ENCODE data around the gene MPRIP.
"Not testable (repeated sequence)": the region's sequence is repeated elsewhere in the genome, so short reads cannot be mapped to it uniquely, and the experiment has no call there.

Gene MPRIP

DNA sequence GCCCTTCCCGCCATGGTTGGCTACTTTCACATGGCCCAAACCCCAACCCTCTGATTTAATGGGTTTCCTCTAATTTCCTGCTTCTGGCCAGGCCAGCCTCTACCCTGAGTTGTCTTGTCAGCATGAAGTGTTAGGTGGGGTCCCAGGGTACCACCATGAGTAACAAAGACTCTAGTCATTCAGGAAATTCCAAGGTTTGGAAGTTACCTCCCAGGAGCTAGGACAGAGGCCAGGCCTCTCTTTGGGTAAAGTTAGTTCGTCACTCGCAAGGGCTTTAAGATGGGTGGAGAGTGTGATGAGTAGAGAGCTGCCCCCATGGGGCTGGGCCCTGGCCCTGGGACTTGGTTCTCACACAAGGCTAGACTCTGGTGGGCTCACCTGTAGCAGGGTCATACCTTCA, 109.3 kb downstream of the MPRIP start:
- DNase-seq: no peak

GRCh38 chr17:17151962-17152361, 109.7 kb downstream of the MPRIP start:
- no peak for DNase-seq

DNA sequence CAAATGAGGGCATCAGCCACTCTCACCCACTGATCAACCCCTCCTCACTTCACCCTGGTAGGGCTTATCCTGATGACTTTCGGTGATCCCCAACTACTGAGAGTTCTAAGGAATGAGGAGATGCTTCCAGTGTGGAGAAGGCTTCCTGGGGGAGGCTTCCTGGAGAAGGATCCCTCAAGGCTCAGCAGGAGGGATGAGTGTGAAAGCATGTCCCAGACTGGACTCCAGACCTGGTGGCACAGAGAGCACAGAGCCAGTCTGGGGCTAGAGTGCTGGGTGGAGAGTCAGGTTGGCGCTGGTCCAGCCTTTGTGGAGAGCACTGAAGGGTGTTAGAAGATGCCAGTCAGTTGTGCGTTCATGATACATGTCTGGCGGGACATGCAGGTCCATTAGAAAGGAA, 110.1 kb downstream of the MPRIP start:
- no peak for DNase-seq

DNA sequence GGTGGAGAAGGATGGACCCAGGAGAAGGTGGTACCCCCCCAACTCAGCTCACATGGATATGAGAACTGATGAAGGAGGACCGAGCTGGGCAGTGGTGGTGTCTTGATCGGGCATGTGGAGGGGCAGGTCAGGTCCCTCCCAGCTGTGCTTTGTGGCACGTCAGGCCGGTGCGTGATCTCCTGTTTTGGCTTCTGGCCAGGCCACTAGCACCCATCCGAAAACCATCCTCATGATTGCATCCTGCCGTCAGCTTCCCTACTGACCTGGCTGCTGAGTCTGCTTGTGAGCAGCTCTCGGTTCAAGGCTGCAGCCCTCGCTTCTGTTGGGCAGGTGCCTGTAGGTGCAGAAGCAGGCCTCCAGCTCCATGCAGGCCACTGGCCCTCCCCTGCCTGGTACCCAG, 110.8 kb downstream of the MPRIP start:
- DNase-seq: no peak

DNA sequence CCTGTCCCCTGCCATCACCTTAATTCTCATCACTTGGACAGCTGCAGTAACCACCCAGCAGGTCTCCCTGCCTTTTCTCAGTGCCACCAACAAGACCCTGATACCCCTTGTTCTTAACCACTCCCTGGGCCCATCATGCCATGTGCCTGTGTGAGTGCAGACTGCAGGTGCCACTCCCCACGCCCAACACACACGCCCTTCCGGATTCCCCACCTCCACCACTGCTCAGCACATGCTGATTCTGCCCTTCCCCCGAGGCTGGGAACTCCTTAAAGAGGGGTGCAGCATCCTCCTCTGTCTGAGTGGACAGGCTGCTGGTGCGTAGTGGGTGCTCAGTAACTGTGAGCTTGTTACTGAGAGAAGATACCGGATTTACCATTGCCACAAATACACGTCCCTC, 111.5 kb downstream of the MPRIP start:
- no peak for DNase-seq

- no peak for DNase-seq
Observed at GRCh38 chr17:17154556-17154955, 112.3 kb downstream of the MPRIP start.

- DNase-seq: no peak
Observed at GRCh38 chr17:17154981-17155380, 112.7 kb downstream of the MPRIP start.

DNA sequence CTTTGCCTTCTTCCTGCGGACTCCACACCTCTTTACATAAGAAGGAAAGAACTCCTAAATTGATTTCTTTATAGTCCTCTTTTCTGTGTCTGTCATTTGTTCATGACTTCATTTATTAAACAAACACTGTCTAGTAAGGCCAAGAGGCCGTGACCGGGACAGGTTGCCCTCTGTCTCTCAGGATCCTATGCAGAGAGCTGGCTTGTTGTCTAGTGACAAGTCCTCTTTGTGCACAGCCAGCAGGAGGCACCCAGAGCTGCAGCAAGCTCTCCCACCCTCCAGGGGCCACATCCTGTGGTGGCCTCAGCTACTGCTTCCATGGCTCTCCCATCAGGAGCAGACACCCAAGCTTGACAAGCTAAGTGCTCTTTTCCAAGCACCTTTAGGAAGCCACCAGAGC, 113.3 kb downstream of the MPRIP start:
- DNase-seq: no peak

DNA sequence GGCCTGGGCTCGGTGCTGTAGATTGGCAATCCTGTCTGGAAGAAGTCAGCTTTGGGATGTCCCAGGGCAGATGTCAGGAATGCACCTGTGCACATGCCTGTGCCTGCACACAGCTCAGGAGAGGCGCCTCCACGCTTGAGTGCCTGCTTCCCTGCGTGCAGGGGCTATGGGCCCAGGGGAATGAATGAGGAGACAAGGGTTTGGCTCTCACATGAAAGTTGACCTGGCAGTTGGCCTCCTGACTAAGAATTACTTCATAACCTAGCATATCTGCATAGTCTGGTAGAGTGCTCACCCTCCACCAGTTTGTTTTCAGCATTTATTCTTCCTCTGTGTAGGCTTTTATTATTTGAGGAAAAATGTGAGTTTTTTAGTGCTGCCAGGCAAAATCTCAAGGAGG, 113.8 kb downstream of the MPRIP start:
- no peak for DNase-seq

DNA sequence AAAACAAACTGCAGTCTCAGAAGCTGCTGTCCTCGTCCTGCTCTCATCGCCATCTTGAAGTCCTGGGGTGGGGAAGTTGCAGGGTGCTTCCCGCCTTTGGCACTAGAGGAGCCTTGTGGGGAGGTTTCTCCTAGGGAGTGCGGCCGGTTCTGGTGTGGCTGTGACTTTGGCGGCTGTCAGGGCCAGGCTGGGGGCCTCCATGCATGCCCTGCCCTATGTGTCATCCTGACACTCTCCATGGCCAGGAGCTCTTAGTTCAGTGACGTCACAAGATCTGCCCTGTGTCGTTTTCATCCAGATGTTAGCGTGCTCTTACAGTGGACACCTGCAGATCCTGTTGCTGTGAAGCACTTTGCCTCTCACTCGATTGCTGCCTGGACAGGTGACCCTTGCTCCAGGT, 114.3 kb downstream of the MPRIP start:
- no peak for DNase-seq

GRCh38 chr17:17157041-17157440, 114.8 kb downstream of the MPRIP start:
- no peak for DNase-seq

DNA sequence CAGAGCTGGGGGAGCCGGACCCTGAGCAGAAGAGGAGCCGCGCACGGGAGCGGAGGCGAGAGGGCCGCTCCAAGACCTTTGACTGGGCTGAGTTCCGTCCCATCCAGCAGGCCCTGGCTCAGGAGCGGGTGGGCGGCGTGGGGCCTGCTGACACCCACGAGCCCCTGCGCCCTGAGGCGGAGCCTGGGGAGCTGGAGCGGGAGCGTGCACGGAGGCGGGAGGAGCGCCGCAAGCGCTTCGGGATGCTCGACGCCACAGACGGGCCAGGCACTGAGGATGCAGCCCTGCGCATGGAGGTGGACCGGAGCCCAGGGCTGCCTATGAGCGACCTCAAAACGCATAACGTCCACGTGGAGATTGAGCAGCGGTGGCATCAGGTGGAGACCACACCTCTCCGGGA, 116.2 kb downstream of the MPRIP start:
- DNase-seq: not testable (repeated sequence)

- no peak for DNase-seq
Observed at GRCh38 chr17:17159571-17159970, 117.3 kb downstream of the MPRIP start.

GRCh38 chr17:17161121-17161520, 118.9 kb downstream of the MPRIP start:
- no peak for DNase-seq

DNA sequence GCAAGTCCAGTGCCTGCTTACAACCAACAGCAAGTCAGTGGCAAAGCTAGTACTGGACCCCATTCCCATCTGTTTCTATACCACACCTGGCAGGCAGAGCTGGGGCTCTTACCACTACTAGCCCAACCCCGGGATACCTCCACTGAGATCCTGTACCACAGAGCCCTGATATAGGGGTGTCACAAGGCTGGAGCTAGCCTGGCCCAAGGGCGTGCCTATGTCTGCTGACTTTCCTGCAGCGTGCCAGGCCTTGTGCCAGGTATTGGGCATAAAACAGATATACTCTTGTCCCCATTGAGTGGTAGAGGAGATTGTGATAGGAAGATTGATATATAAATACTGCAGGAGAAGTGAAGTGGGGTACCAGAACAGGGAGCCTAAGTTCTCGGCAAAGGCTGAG, 119.5 kb downstream of the MPRIP start:
- no peak for DNase-seq

DNA sequence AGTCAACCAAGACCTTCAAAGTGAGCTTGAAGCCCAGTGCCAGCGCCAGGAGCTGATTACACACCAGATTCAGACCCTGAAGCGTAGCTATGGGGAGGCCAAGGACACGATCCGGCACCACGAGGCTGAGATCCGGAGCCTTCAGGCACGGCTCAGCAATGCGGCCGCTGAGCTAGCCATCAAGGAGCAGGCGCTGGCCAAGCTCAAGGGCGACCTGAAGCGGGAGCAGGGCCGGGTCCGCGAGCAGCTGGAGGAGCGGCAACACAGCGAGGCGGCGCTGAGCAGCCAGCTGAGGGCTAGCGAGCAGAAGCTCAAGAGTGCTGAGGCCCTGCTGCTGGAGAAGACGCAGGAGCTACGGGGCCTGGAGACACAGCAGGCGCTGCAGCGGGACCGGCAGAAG, 121.9 kb downstream of the MPRIP start:
- DNase-seq: no peak

DNA sequence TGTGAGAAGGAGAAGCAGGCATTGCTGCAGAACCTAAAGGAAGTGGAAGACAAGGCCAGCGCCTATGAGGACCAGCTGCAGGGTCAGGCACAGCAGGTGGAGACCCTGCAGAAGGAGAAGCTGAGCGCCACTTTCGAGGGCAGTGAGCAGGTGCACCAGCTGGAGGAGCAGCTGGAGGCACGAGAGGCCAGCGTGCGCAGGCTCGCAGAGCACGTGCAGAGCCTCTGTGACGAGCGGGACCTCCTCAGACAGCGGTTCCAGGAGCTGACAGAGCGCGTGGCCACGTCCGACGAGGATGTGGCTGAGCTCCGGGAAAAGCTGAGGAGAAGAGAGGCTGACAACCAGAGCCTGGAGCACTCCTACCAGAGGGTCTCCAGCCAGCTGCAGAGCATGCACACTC, 122.4 kb downstream of the MPRIP start:
- no peak for DNase-seq

GRCh38 chr17:17165666-17166308, 123.5 kb downstream of the MPRIP start:
- no peak for DNase-seq

DNA sequence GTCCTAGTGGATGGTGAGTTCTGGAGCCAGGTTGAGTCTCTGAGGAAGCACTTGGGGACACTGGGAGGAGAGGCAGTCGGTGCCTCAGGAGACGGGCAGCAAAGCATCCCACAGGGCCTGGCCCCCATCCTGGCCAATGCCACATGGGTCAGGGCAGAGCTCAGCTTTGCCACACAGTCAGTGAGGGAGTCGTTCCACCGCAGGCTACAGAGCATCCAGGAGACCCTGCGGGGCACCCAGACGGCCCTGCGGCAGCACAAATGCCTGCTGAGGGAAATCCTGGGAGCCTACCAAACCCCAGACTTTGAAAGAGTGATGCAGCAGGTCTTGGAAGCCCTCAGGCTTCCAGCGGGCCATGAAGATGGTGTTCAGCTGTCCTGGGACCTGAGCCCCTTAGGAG, 124.2 kb downstream of the MPRIP start:
- no peak for DNase-seq

- no peak for DNase-seq
Observed at GRCh38 chr17:17167356-17167755, 125.1 kb downstream of the MPRIP start.

GRCh38 chr17:17167986-17168385, 125.7 kb downstream of the MPRIP start:
- no peak for DNase-seq

- no peak for DNase-seq
Observed at GRCh38 chr17:17168401-17168800, 126.1 kb downstream of the MPRIP start.

DNA sequence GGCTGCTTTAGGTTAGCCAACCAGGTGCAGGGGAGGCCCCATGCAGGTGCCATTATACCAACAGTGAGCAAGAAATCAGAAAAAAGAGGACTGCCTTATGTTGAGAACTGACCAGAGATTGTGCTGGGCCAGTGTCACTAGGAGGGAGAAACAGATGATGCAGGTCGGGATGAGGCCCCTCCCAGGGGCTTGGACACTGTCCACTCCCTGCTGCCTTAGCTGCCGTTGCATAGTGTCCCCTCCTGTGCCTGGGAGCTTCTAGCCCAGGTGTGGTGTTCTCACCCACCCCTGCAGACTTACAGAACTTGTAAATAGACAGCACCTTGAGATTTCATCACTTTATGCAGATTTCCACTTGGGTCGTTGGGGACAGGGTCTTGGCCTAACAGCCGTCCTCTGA, 127.1 kb downstream of the MPRIP start:
- DNase-seq: no peak

DNA sequence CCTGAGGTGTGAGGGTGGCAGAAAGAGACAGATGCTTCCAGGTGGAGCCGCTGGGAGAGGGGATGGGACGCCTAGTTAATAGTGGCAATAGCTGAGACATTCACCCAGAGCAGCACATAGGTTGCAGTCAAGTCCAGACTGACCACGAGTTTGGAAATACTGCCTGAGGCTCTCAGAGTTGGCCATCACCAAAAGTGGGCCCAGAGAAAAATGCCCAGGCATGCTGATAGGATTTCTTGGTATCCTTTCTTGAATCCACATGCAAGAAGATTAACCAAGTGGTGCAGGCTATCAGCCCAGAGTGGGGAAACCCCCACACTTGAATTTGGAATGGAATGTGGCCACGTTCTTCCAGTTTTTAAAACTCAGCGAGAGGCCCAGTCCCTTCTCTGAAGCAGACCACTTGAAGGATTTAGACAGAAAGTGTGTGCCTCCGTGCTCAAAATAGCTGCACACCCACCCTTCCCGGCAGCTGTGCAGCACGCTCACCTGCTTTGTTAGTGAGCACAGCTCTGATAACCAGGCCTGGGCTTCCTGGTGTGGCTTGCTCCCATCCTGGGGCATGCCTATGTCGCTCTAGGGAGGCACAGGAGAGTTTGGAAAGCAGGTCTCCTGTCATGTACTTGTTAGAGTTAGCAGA, 128.2 kb downstream of the MPRIP start:
- no peak for DNase-seq

DNA sequence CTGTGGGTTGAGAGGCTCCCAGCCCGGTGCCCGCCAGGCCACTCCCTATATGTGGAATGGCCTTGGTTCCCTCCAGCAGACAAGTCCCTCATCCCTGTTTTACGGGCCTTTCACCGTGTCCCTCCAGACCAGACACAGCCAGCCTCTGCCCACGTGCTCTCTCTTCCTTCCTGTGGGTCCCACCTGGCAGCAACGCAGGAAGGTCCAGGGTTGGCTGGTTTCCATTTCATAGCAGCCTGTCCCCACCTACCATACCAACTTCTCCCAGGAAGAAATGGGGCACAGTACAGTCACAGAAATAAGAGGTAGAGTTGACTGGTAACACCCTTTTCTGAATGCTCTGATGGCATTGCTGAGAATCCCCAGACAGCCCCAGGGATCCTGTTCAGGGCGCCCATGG, 128.9 kb downstream of the MPRIP start:
- DNase-seq: no peak

Measured in GDM1 (cell line).